Memory B cell (primary cell): ENCODE data around the gene PTGES2.

Experiments used
- ATAC-seq: fragments of 150-1000 bp; cut with Tn5 transposase; 2 replicates; pipeline ENCODE4 v1.10.0; 2021; ENCODE audit warnings: low read depth, mild to moderate bottlenecking, moderate library complexity
- DNase-seq, 2 donors: peaks; one replicate each; pipeline ENCODE4 v3.0.0; 2022; ENCODE audit warnings: low spot score in 2 of 2
- H3K27ac Mint-ChIP-seq: one replicate; pipeline ENCODE4 v1.8.0; 2022; ENCODE audit warnings: mild to moderate bottlenecking, moderate library complexity, mixed read lengths
- H3K27me3 Mint-ChIP-seq: one replicate; pipeline ENCODE4 v1.8.0; 2022; ENCODE audit warnings: mixed read lengths
- H3K36me3 Mint-ChIP-seq: one replicate; pipeline ENCODE4 v1.8.0; 2022; ENCODE audit warnings: mild to moderate bottlenecking, mixed read lengths
- H3K4me1 Mint-ChIP-seq: one replicate; pipeline ENCODE4 v1.8.0; 2022; ENCODE audit warnings: mixed read lengths
- H3K4me3 Mint-ChIP-seq: one replicate; pipeline ENCODE4 v1.8.0; 2022; ENCODE audit warnings: mild to moderate bottlenecking, moderate library complexity, mixed read lengths
- H3K9me3 Mint-ChIP-seq: one replicate; pipeline ENCODE4 v1.8.0; 2022; ENCODE audit warnings: mixed read lengths

PTGES2 gene

DNA sequence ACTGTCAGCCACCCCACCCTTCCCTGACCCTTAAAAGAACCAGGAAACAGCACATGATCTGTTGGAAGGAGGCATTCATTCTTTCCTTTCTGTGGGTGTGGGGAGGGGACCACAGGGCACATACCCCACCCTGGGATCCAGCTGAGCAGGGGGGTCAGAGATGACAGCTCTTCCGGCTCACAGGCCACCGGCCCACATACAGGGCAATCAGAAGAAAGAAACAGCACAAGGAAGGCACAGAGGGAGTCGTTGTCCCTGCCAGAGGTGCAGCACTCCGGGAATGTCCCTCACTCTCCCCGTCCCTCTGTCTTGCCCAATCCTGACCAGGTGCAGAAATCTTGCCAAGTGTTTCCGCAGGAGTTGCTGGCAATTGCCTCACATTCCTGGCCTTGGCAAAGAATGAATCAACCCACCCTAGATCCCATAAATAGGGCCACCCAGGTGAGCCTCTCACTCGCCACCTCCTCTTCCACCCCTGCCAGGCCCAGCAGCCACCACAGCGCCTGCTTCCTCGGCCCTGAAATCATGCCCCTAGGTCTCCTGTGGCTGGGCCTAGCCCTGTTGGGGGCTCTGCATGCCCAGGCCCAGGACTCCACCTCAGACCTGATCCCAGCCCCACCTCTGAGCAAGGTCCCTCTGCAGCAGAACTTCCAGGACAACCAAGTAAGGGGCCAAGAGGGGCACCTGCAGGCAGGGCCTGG, 21.6 kb upstream of the PTGES2 start, which contains the start of gene LCN2:
TSS of gene LCN2 (plus strand) at position 453 of the 701 bp plus-strand sequence. CDS start at position 526, 73 bp downstream.
- H3K27ac Mint-ChIP-seq = no peak within 1 kb of the TSS
- H3K4me1 Mint-ChIP-seq = peaks cover 2% of the 10 kb centered on the region
- no peak within 1 kb of the TSS for H3K4me3 Mint-ChIP-seq
- H3K9me3 Mint-ChIP-seq = no peaks in the 10 kb centered on the region
- no peaks in the 10 kb centered on the region for H3K36me3 Mint-ChIP-seq
- H3K27me3 Mint-ChIP-seq = peaks cover 7% of the 10 kb centered on the region
- DNase-seq = no peak
- ATAC-seq = no peak

DNA sequence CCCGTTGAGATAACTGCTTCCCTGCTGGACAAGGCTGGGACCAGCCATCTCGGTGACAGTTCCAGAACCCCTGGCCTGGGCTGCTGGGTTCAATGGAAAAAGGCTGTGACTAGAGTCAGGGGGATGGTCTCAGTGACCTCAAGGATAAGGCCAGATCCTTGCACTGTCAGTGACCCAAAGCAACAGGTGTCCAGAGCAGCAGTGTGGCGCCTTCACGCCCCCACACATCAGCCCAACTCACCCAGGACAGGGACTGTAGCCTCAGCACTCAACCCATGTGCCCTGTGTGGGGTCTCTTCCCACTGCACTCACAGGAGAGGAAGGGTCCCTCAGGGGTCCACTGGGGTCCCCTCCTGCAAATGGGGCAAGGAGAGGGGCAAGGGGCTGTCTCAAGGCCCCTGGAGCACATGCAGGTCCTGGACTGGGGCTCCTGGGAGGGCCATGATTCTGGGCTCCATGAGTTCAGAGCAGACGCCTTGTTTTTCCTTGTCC, 21.0 kb upstream of the PTGES2 start:
- H3K27me3 Mint-ChIP-seq = peaks cover 7% of the 10 kb centered on the region
- no peaks in the 10 kb centered on the region for H3K36me3 Mint-ChIP-seq
- ATAC-seq (no peak), DNase-seq (no peak)
- H3K9me3 Mint-ChIP-seq = no peaks in the 10 kb centered on the region
- H3K4me3 Mint-ChIP-seq = no peak overlapping the region
- H3K4me1 Mint-ChIP-seq = peaks cover 2% of the 10 kb centered on the region
- no peak overlapping the region for H3K27ac Mint-ChIP-seq

DNA sequence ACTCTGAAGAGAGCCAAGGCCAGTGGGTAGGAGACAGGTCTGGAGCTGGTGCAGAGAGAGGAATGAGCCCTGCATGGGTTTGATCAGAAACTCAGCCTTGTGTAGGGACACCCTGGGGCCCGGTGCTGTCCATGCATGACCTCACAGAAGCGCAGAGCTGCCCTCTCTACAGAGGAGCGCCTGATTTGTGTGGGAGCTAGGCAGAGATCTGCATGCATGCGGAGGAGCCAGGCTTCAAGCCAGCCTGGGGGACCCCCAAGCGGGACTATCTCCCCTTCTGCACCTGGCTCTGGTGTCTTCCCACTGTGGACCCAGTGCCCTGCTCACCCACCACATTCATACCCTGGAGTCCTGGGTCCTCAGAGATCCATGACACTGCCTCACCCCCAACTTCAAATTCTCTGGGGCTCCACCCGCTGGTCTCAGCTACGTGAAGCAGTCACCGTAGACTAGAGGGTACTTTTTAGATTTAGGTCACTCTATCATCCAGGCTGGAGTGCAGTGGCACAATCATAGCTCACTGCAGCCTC, 19.1 kb upstream of the PTGES2 start:
- Mint-ChIP-seq H3K9me3 (no peaks in the 10 kb centered on the region), H3K27ac (no peak overlapping the region), H3K4me1 (peaks cover 2% of the 10 kb centered on the region), H3K36me3 (no peaks in the 10 kb centered on the region), H3K27me3 (peaks cover 11% of the 10 kb centered on the region), H3K4me3 (no peak overlapping the region)
- ATAC-seq (no peak), DNase-seq (no peak)

DNA sequence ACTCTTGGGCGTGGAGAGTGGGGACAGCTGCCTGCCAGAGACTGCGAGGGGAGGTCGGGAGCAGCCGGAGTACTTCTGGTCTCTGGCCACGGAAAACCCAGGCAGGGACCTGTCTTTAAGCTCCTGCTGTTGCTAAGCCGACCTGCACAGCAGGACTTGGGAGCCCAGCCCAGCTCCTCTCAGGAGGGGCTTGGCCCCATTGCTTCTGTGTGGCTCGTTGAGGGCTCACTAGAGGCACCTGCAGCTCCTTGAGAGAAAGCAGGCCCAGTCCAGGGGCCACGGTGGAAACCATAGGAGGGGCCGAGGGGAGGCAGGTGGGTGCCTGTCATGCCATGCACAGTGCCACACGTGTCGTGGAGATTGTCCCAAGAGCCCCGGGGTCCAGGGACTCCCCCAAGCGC, 18.4 kb upstream of the PTGES2 start:
- Mint-ChIP-seq H3K4me3 (no peak overlapping the region), H3K4me1 (peaks cover under 1% of the 10 kb centered on the region), H3K36me3 (no peaks in the 10 kb centered on the region), H3K27me3 (peaks cover 10% of the 10 kb centered on the region), H3K27ac (no peak overlapping the region), H3K9me3 (no peaks in the 10 kb centered on the region)
- no peak for DNase-seq
- no peak for ATAC-seq

DNA sequence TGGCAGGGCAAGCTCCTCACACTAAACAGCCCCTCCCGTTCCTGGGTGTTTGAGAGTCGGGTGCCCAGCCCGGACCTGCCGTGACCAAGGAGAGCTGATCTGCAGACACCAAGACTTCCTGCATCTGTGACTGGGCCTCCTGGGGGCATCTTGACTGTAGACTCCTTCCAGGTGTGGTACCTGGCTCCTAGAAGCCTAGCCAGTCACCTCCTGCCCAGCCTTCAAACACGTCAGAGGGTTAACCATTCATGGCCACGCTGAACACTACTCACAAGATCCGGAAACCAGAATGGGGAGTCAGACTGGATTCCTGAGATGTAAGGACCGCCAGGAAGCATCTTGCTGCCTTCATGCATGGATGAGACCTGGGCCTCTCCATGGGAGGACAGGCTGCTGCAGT, 18.0 kb upstream of the PTGES2 start:
- Mint-ChIP-seq H3K27ac (no peak overlapping the region), H3K9me3 (no peaks in the 10 kb centered on the region), H3K27me3 (peaks cover 6% of the 10 kb centered on the region), H3K4me3 (no peak overlapping the region), H3K36me3 (no peaks in the 10 kb centered on the region), H3K4me1 (no peaks in the 10 kb centered on the region)
- DNase-seq (no peak), ATAC-seq (no peak)

DNA sequence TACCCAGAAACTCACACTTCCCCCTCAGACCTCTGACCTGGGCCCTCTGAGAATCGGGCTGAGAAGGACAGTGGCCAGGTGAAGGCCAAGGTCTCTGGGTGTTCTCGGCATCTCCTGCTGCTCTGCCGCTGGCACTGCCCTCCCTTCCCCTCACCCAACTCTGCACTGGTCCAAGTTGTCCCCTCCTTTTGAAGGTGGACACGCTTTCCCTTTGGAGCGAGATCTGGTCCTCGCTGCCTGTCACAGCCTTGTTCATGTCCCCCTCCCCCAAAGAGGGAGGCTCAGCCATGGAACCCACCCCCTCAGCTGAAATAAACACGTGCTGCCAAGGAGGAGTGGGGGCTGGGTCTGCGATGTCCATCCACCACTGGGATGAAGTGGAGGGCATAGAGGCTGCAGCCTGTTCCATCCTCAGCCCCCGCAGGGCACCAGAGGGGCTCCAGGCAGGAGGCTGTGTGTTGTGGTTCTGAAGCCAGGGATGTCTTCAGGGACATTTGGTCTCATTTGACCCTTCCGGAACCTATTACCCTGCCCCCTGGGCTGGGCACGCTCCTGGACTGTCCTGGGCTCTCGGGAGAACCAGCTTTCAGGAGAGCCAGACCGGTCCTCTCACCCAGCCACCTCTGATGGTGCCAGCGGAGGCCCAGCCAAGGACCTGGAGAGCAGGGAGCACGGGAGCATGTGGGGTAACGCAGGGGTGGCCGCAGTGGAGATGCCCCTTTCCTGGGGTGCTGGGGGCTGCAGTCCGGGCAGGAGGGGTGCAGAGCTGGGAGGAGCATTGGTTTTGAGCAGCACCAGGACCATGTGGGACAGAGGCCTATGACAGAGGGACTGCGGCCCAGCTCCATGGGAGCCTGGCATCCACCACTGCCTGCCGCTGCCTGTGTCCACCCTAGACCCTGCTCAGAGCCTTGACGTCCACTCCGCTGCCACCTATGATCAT, 17.0 kb upstream of the PTGES2 start:
- no peak for DNase-seq
- Mint-ChIP-seq H3K4me1 (no peaks in the 10 kb centered on the region), H3K9me3 (no peaks in the 10 kb centered on the region), H3K4me3 (no peak overlapping the region), H3K27ac (no peak overlapping the region), H3K27me3 (peaks cover 4% of the 10 kb centered on the region), H3K36me3 (no peaks in the 10 kb centered on the region)
- no peak for ATAC-seq

DNA sequence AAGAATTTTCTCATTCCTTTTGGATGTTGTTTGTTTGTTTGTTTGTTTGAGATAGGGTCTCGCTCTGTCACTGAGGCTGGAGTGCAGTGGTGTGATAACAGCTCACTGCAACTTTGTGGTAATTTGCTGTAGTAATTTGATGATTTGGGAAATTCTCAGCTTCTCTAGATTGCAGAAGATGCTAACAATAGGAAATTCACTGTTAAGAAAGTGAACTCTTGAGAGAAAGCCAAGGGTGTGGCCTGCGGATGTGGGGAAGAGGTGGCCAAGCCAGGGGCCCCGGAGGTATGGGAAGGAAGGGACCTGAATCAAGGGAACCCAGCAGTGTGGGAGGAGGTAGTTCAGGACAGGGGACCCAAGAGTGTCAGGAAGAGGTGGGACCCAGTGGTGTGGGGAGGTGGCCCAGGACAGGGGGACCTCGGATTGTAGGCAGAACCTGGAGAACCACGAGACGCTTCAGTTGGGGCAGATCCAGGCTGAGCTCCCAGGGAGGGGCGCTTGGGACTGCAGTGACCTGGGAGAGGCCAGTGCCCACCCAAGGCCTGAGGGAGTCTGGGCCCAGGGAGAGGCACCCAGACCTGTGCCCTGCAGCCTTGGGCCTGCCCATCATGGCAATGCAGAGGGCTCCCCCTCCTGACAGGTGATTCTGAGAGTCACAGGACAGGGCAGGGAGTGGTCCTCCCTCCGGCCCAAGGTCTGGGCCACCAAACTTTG, 16.2 kb upstream of the PTGES2 start:
- no peak overlapping the region for H3K27ac Mint-ChIP-seq
- no peak overlapping the region for H3K4me3 Mint-ChIP-seq
- no peaks in the 10 kb centered on the region for H3K9me3 Mint-ChIP-seq
- no peaks in the 10 kb centered on the region for H3K4me1 Mint-ChIP-seq
- ATAC-seq = no peak
- peaks cover 4% of the 10 kb centered on the region for H3K27me3 Mint-ChIP-seq
- DNase-seq = no peak
- no peaks in the 10 kb centered on the region for H3K36me3 Mint-ChIP-seq

DNA sequence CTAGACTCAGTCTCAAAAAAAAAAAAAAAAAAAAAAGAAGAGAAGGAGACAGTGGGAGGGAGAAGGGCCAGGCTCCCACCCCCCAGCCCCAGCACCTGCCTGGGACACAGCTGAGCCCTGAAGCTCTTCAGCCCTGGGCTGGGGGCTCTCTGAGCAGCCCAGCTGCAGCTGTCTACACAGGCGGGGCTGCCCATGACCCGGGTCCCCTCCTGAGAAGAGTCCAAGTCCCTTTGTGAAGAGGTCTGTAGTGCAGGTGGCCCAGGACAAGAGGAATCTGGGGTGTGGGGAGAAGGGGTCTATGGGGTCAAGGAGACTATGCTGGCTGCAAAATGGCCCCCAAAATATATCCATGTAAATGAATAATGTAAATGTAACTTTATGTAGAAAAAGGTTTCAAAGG, 15.1 kb upstream of the PTGES2 start:
- Mint-ChIP-seq H3K4me1 (no peaks in the 10 kb centered on the region), H3K27me3 (peaks cover 4% of the 10 kb centered on the region), H3K4me3 (no peak overlapping the region), H3K27ac (no peak overlapping the region), H3K36me3 (no peaks in the 10 kb centered on the region), H3K9me3 (no peaks in the 10 kb centered on the region)
- DNase-seq (no peak), ATAC-seq (no peak)

DNA sequence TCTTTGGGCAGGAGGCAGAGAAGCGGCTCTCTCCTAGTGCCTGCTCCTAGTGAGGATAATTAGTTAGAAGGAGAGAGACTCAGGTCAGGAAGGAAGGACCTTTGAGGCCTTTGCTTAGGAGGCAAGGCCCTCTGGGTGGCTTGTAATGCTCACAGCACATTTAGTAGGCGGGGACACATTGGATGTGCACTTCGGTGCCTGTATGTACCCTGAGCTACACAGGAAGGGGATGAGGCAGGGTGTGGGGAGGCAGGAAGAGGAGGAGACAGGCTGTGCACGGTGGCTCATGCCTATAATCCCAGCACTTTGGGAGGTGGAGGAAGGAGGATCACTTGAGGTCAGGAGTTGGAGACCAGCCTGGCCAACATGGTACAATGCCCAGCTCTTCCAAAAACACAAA, 14.5 kb upstream of the PTGES2 start:
- H3K9me3 Mint-ChIP-seq = no peaks in the 10 kb centered on the region
- H3K4me1 Mint-ChIP-seq = no peaks in the 10 kb centered on the region
- peaks cover 4% of the 10 kb centered on the region for H3K27me3 Mint-ChIP-seq
- ATAC-seq (no peak), DNase-seq (no peak)
- no peak overlapping the region for H3K4me3 Mint-ChIP-seq
- no peaks in the 10 kb centered on the region for H3K36me3 Mint-ChIP-seq
- no peak overlapping the region for H3K27ac Mint-ChIP-seq

DNA sequence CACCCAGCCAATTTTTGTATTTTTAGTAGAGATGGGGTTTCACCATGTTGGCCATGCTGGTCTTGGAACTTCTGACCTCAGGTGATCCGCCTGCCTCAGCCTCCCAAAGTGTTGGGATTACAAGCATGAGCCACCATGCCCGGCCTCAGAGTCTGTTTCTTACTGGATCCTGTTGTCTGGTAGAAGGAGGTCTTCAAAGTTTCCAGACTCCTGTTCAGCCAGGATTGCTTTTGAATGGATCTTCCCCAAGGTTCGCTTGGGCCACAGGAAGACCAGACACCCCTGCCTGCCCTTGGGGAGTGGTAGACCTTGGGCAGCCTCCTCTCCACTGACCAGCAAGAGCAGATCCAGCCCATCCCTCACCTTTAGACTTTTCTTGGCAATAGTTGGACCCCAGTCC, 14.1 kb upstream of the PTGES2 start:
- H3K4me1 Mint-ChIP-seq = no peaks in the 10 kb centered on the region
- ATAC-seq (no peak), DNase-seq (no peak)
- no peaks in the 10 kb centered on the region for H3K36me3 Mint-ChIP-seq
- no peak overlapping the region for H3K4me3 Mint-ChIP-seq
- no peak overlapping the region for H3K27ac Mint-ChIP-seq
- H3K27me3 Mint-ChIP-seq = peaks cover 4% of the 10 kb centered on the region
- no peaks in the 10 kb centered on the region for H3K9me3 Mint-ChIP-seq

DNA sequence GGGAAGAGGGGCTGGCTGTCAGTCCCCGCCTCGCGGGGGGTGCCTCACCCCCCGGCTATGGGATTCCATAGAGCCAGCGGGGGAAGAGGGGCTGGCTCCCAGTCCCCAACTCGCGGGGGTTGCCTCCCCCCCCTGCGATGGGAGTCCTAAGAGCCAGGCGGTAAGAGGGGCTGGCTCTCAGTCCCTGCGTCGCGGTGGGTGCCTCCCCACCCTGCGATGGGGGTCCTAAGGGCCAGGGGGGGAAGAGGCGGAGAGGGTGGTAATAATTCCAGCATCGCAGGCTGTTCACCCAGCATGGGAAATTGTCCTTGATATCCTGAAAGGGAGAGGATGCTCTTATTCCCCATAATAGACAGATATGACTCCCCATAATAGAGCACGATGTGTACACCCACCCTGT, 12.1 kb upstream of the PTGES2 start:
- no peak overlapping the region for H3K4me3 Mint-ChIP-seq
- peaks cover 4% of the 10 kb centered on the region for H3K27me3 Mint-ChIP-seq
- no peak for DNase-seq
- no peak overlapping the region for H3K27ac Mint-ChIP-seq
- ATAC-seq = no peak
- no peaks in the 10 kb centered on the region for H3K36me3 Mint-ChIP-seq
- H3K9me3 Mint-ChIP-seq = no peaks in the 10 kb centered on the region
- H3K4me1 Mint-ChIP-seq = no peaks in the 10 kb centered on the region

DNA sequence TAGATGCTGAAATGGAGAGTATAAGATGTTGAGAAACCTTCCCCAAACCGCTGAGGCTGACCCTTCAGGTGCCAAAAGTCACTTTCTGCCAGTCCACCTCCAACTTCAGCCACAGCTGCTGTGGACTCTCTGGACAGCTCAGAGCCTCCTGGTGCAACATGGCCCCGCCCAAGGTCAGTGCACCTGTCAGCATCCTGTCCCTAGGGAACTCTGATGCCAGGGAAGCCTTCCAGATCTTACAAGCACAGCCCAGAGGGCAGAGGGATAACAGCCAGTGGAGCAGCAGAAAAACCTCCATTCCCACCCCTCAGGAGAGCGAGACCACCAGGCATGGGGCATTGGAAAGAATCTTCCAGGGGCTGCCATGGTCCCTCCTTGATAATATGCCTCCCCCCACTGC, 10.5 kb upstream of the PTGES2 start:
- Mint-ChIP-seq H3K36me3 (no peaks in the 10 kb centered on the region), H3K4me3 (no peak overlapping the region), H3K27me3 (peaks cover 4% of the 10 kb centered on the region), H3K27ac (no peak overlapping the region), H3K9me3 (no peaks in the 10 kb centered on the region), H3K4me1 (no peaks in the 10 kb centered on the region)
- DNase-seq (no peak), ATAC-seq (no peak)

DNA sequence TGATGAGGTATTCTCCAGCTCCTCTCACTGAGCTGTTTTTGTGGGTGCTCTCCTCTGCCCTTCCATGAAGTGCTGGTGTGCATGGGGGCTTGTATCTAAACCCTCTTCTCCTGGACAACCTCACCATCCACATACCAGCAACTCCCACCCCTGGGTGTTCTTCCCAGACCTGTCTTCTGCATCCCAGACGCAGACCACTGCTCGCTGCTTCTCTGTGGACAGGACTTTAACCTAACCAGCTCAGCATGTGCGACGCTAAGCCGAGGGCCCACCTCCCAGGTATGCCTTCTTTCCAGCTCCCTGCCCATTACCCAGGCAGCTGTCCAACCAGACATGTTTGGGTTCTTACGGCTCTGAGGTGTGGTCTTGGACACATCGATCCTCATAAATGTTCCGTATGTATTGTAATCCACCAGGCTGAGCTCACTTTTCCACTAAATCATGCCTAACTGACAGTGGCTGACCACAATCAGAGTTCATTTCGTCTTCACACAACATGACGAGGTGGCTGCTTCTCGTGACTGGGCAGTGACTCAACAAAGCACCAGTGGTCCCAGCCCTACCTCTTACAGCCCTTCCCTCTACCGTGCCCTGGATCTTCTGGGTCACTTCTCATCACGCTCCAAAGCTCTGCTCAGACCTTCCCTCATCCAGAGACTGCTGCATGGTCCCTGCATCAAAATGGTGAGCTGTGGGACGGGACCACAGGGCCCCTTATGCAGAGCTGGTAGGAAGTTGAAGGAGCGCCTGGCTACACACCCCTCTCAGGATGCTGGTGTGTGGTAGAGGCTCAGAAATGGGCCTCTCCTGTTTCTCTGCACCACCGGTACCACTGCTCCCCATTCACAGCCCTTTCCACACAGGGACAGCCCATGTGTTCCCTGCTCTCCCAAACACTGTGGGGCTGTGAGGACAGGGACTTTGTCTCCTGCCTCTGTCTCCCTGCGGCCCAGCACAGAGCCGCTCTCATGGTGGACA, 9.6 kb upstream of the PTGES2 start:
- Mint-ChIP-seq H3K4me1 (no peaks in the 10 kb centered on the region), H3K36me3 (no peaks in the 10 kb centered on the region), H3K9me3 (no peaks in the 10 kb centered on the region), H3K27ac (no peak overlapping the region), H3K4me3 (no peak overlapping the region), H3K27me3 (peaks cover 7% of the 10 kb centered on the region)
- no peak for DNase-seq
- ATAC-seq = no peak
